Neural cell (in vitro differentiated cells): ENCODE results near the gene HHIP. TPM values are rescaled to one million over a fixed set of nuclear protein-coding genes. Genes with fewer than 3 reads are reported as not detected.

Experiments
- H2AFZ ChIP-seq: fragments of 200-600, 300-800 bp; sonication (generic), shearing (Covaris generic); 2 replicates; pipeline ENCODE4 v1.6.0; 2014; ENCODE audit warnings: low read depth, mild to moderate bottlenecking, antibody characterized with exemption, low read length, moderate library complexity
- H3F3A ChIP-seq: fragments of 200-600 bp; shearing (Covaris generic); 2 replicates; pipeline ENCODE4 v1.6.1; 2016; ENCODE audit warnings: mild to moderate bottlenecking, moderate library complexity, mixed read lengths, antibody characterized with exemption, low read length; ENCODE audit not compliant: insufficient read depth, poor library complexity, severe bottlenecking
- H3K27ac ChIP-seq: fragments of 200-600, 300-800 bp; sonication (generic), shearing (Covaris generic); 2 replicates; pipeline ENCODE4 v1.5.1; 2014; ENCODE audit warnings: mild to moderate bottlenecking, low read length, moderate library complexity
- H3K27me3 ChIP-seq: fragments of 300-800, 200-600 bp; sonication (generic), shearing (Covaris generic); 2 replicates; pipeline ENCODE4 v1.6.0; 2014; ENCODE audit warnings: mild to moderate bottlenecking, low read depth, low read length, moderate library complexity; ENCODE audit not compliant: insufficient read depth
- H3K36me3 ChIP-seq: fragments of 300-800, 200-600 bp; sonication (generic), shearing (Covaris generic); 2 replicates; pipeline ENCODE4 v1.5.1; 2014; ENCODE audit warnings: mild to moderate bottlenecking, antibody characterized with exemption, low read length, moderate library complexity; ENCODE audit not compliant: insufficient read depth
- H3K4me2 ChIP-seq: fragments of 300-800, 200-600 bp; sonication (generic), shearing (Covaris generic); 2 replicates; pipeline ENCODE4 v1.6.0; 2014; ENCODE audit warnings: mild to moderate bottlenecking, low read length
- H3K4me3 ChIP-seq: fragments of 300-800, 200-600 bp; sonication (generic), shearing (Covaris generic); 2 replicates; pipeline ENCODE4 v1.5.1; 2014; ENCODE audit warnings: mild to moderate bottlenecking, low read length, moderate library complexity
- H3K79me2 ChIP-seq: fragments of 200-600 bp; shearing (Covaris generic); replicated peaks from 2 replicates; pipeline ENCODE4 v1.6.0; 2014; ENCODE audit warnings: mild to moderate bottlenecking, low read length, moderate library complexity; ENCODE audit not compliant: insufficient read depth
- H3K9ac ChIP-seq: fragments of 300-800, 200-600 bp; sonication (generic), shearing (Covaris generic); 2 replicates; pipeline ENCODE4 v1.6.1; 2016; ENCODE audit warnings: mild to moderate bottlenecking, low read length, mixed read lengths
- H3K9me2 ChIP-seq: fragments of 200-600 bp; shearing (Covaris generic); 2 replicates; pipeline ENCODE4 v1.6.1; 2016; ENCODE audit warnings: mild to moderate bottlenecking, low read length, mixed read lengths; ENCODE audit not compliant: insufficient read depth
- H3K9me3 ChIP-seq: fragments of 200-600, 300-800 bp; sonication (generic), shearing (Covaris generic); 2 replicates; pipeline ENCODE4 v1.6.1; 2016; ENCODE audit warnings: mild to moderate bottlenecking, mixed run types, low read length, moderate library complexity, mixed read lengths
- H4K20me1 ChIP-seq: fragments of 200-600 bp; shearing (Covaris generic); 2 replicates; pipeline ENCODE4 v1.6.1; 2016; ENCODE audit warnings: mild to moderate bottlenecking, mixed run types; ENCODE audit not compliant: insufficient read depth
- EP300 ChIP-seq: fragments of 450-650 bp; conservative IDR thresholded peaks from 2 replicates; pipeline ENCODE4 v1.6.1; 2014; ENCODE audit warnings: antibody characterized with exemption, mild to moderate bottlenecking, moderate library complexity; ENCODE audit not compliant: poor library complexity, severe bottlenecking
- EZH2 ChIP-seq: fragments of 200-600, 300-800 bp; shearing (Covaris generic), sonication (generic); IDR thresholded peaks from 2 replicates; pipeline ENCODE4 v1.6.1; 2014; ENCODE audit warnings: antibody characterized with exemption, low read length, borderline replicate concordance, mild to moderate bottlenecking; ENCODE audit not compliant: insufficient read depth, poor library complexity, severe bottlenecking
- POLR2AphosphoS5 ChIP-seq: IDR thresholded peaks from 2 replicates; pipeline ENCODE4 v1.6.1; 2012
- SMC3 ChIP-seq: fragments of 450-650 bp; conservative IDR thresholded peaks from 2 replicates; pipeline ENCODE4 v1.6.1; 2014; ENCODE audit warnings: antibody characterized with exemption, mild to moderate bottlenecking, moderate library complexity; ENCODE audit not compliant: poor library complexity
- polyA plus RNA-seq: library from polyadenylated mRNA; depleted of rRNA; stranded (reverse); fragments of >200 nt; gene quantifications from 2 replicates; pipeline ENCODE4 v1.2.3, GENCODE V29; 2014
- TF ChIP-seq, protein P1 (sequence below): IDR thresholded peaks from 2 replicates; pipeline ENCODE4 v1.6.1; 2012; ENCODE audit warnings: borderline replicate concordance

The HHIP gene
- polyA plus RNA-seq, 1 donor from 2014 or later, result not detected

DNA sequence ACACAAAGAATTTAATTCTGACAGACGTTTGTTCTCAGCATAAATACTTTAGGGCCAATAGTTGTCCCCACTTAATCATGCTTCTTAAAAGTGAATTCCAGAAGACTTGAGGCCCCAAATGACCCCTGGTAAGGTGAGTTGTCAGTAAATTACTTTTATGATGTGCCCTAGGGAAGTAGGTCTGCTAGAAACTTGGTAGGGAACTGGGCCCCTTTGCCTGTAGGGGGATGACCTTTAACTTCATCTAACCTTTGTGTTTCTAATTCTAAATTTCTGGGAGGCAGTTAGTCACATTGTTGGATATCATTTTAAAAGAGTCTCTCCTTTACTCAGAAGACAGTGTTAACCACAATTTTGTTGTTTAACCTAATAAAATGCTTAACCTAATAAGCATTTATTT is 28.8 kb downstream of the HHIP start:
- H3K27me3 ChIP-seq, result no peaks in the 10 kb centered on the region
- H3K4me2 ChIP-seq, result no peak overlapping the region
- no peak overlapping the region for H3K4me3 ChIP-seq
- H3K9me2 ChIP-seq, result no peaks in the 10 kb centered on the region
- no peak overlapping the region for H2AFZ ChIP-seq
- TF ChIP-seq EP300, result no peak
- TF ChIP-seq EZH2, result no peak
- TF ChIP-seq SMC3, result no peak
- TF ChIP-seq, protein P1, sequence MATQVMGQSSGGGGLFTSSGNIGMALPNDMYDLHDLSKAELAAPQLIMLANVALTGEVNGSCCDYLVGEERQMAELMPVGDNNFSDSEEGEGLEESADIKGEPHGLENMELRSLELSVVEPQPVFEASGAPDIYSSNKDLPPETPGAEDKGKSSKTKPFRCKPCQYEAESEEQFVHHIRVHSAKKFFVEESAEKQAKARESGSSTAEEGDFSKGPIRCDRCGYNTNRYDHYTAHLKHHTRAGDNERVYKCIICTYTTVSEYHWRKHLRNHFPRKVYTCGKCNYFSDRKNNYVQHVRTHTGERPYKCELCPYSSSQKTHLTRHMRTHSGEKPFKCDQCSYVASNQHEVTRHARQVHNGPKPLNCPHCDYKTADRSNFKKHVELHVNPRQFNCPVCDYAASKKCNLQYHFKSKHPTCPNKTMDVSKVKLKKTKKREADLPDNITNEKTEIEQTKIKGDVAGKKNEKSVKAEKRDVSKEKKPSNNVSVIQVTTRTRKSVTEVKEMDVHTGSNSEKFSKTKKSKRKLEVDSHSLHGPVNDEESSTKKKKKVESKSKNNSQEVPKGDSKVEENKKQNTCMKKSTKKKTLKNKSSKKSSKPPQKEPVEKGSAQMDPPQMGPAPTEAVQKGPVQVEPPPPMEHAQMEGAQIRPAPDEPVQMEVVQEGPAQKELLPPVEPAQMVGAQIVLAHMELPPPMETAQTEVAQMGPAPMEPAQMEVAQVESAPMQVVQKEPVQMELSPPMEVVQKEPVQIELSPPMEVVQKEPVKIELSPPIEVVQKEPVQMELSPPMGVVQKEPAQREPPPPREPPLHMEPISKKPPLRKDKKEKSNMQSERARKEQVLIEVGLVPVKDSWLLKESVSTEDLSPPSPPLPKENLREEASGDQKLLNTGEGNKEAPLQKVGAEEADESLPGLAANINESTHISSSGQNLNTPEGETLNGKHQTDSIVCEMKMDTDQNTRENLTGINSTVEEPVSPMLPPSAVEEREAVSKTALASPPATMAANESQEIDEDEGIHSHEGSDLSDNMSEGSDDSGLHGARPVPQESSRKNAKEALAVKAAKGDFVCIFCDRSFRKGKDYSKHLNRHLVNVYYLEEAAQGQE, result no peak
- no peaks in the 10 kb centered on the region for H4K20me1 ChIP-seq
- H3K36me3 ChIP-seq, result no peaks in the 10 kb centered on the region
- H3K9me3 ChIP-seq, result no peaks in the 10 kb centered on the region
- H3F3A ChIP-seq, result no peaks in the 10 kb centered on the region
- no peaks in the 10 kb centered on the region for H3K79me2 ChIP-seq
- no peak overlapping the region for H3K27ac ChIP-seq
- no peak overlapping the region for H3K9ac ChIP-seq

DNA sequence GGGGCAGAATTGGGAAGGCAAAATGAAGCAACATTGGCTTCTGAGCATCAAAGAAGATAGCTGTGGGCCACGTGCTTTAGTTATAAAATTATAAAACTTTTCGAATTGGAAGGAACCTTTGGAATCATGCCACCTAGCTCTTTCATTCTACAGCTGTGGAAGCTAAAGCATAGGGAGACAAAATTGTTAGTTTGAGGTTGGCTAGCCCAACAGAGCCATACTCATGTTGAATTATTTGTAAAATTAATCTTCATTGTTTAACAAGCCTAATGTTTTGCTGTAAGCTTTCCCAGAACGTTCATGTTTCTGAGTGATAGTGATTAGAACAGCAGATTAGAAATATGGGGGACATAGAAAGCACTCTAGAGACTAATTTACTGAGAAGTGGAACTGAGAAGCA is 35.9 kb downstream of the HHIP start:
- H3K9ac ChIP-seq, result no peak overlapping the region
- no peaks in the 10 kb centered on the region for H4K20me1 ChIP-seq
- TF ChIP-seq EP300 (no peak), EZH2 (no peak)
- TF ChIP-seq, protein P1, result no peak
- H3K4me2 ChIP-seq, result no peak overlapping the region
- H3K79me2 ChIP-seq, result no peaks in the 10 kb centered on the region
- no peak overlapping the region for H3K27ac ChIP-seq
- H3K36me3 ChIP-seq, result no peaks in the 10 kb centered on the region
- no peaks in the 10 kb centered on the region for H3K9me3 ChIP-seq
- H3K4me3 ChIP-seq, result no peak overlapping the region
- H2AFZ ChIP-seq, result no peak overlapping the region
- H3K27me3 ChIP-seq, result no peaks in the 10 kb centered on the region
- no peaks in the 10 kb centered on the region for H3F3A ChIP-seq
- H3K9me2 ChIP-seq, result no peaks in the 10 kb centered on the region

DNA sequence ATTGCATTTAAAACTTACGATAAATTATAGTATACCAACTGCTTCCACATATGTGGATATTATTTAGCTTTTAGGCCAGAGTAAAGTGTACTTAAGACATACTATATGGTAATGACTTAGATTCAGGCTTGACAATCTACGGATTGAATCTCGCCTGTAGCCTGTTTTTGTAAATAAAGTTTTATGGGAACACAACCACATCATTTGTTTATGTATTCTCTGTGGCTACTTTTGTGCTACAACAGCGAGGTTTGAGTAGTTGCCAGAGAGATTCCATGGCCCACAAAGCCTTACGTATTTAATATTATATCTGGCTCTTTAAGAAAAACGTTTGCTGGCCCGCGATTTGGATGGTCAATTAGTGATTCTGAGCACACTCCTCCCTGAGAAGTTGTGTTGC is 37.6 kb downstream of the HHIP start:
- no peak overlapping the region for H3K4me3 ChIP-seq
- no peaks in the 10 kb centered on the region for H3K27me3 ChIP-seq
- no peak overlapping the region for H3K4me2 ChIP-seq
- H3K36me3 ChIP-seq, result no peaks in the 10 kb centered on the region
- no peaks in the 10 kb centered on the region for H3K79me2 ChIP-seq
- H3K9me3 ChIP-seq, result no peaks in the 10 kb centered on the region
- H4K20me1 ChIP-seq, result no peaks in the 10 kb centered on the region
- no peak overlapping the region for H3K9ac ChIP-seq
- no peaks in the 10 kb centered on the region for H3F3A ChIP-seq
- no peak overlapping the region for H2AFZ ChIP-seq
- TF ChIP-seq SMC3 (no peak), POLR2AphosphoS5 (no peak), EP300 (no peak), EZH2 (no peak)
- H3K27ac ChIP-seq, result no peak overlapping the region
- no peaks in the 10 kb centered on the region for H3K9me2 ChIP-seq
